Measurements from ENCODE around the gene SLC22A3.
"Not testable (repeated sequence)": the region's sequence is repeated elsewhere in the genome, so short reads cannot be mapped to it uniquely, and the experiment has no call there.

Gene SLC22A3

DNA sequence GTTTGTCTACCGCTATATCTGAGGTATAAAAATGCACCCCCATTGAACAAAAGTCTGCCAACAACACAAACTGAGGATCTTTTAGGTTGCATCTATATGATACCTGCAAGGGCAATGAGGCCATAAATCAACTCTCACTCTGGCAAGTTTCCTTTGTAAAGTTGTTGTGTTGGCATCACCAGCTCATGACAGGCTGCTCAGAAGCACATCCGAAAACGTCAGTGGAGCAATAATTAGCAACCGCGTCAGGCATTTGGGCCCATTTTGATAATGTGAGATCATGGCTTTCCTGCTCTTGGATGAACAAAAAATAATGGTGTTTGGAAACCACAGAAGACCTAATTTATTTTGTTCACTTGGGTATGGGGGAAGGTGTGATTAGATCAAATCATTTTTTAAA lies 12.0 kb upstream of the SLC22A3 start:
- DNase-seq (ENCODE audit: low spot score), result no peak

DNA sequence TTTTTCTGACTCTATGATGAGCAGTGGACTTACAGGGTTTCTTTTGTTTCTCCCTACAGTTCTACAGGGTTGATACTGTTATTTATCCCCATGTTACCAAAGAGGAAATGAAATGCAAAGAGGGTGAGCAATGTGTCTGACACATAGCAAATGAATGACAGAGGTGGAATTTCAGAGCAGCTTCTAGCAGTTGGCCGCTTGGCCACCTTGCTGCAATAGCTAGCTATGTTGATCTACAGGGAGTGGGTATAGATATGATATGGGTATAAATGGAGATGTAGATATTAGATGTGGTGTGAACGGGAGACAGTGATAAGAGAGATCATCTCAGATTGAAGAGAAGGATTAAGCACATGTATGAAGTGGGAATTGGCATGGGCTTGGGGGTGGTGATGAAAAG lies 10.9 kb upstream of the SLC22A3 start:
- DNase-seq (ENCODE audit: low spot score), result no peak

DNA sequence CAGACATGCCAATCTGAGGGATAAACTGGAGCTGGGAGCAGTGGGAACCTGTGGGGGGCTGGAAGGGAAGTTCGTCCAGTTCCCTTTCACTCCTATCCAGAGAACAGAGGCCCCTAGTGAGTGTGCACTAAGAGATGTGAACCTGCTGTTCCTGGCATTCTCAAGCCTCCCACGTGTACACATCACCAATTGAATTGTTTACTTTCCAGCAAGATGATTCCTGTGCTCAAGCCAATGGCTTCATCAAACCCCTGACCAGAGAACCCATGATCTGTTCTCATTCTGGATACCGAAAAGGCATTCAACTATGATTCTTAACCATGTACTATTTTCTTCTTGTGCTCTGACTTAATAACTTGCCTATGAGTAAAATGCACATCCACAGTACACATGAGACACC lies 10.2 kb upstream of the SLC22A3 start:
- DNase-seq (ENCODE audit: low spot score), result no peak

DNA sequence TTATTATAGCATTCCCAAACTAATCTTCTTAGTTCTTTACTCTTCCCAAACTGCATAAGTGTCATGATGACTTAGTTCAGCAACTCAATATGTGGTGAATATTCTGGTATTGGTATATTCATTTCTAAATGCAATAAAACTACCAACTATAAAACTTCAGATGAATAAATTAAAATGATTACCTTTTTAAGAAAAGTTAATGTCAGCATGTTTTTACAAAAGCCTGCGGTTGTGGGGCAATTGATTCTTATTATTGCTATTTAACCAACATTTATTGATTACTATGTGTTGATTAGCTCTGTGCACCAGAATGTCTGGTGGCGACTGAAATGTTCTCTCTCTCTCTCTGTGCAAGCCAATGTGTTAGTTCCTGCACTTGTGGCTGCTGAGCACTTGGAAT lies 5.0 kb upstream of the SLC22A3 start:
- DNase-seq (ENCODE audit: low spot score), result no peak

DNA sequence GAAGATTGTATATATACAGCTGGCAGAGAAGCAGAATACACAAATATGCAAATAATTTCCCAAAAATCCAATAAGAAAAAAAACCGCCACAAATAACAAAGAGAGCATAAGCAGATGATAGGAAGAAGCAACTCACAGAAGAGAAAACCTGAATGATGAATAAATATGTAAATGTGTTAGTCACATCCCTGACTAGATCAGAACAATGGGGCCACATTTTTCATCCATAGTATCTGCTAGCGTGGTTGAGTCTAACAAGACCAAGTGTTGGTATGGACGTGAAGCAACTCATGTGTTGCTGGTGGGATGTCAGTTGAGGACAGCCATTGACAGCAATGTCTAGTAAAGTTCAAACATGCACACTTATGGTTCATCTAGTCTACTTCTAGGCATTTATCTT lies 3.9 kb upstream of the SLC22A3 start:
- DNase-seq (ENCODE audit: low spot score), result no peak

GRCh38 chr6:160347259-160348222 lies 637 bp upstream of the SLC22A3 start:
- no peak for DNase-seq (ENCODE audit: low spot score)

DNA sequence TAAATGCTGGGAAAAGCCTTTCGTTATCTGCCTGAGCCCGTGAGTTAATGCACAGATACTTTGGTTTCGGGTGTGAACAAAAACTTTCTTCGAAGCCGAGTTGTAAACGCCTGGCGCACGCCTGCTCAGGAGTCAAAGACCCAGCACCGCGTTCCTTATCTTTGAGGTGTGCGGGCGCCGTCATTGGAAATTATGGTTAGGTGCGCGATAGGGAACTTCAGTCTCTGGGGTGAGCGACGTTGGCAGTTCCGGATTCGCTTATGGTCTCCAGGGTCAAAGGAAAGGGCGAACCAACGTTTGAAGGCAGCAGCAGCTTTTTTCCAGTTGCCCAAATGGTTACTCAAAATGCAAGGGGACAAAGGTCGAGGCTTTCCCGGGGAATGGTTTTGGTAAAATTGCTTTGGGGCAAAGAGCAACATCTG lies 853 bp downstream of the SLC22A3 start:
- no peak for DNase-seq (ENCODE audit: low spot score)

- no peak for DNase-seq (ENCODE audit: low spot score)
Observed at GRCh38 chr6:160349814-160350350, 1.7 kb downstream of the SLC22A3 start.

DNA sequence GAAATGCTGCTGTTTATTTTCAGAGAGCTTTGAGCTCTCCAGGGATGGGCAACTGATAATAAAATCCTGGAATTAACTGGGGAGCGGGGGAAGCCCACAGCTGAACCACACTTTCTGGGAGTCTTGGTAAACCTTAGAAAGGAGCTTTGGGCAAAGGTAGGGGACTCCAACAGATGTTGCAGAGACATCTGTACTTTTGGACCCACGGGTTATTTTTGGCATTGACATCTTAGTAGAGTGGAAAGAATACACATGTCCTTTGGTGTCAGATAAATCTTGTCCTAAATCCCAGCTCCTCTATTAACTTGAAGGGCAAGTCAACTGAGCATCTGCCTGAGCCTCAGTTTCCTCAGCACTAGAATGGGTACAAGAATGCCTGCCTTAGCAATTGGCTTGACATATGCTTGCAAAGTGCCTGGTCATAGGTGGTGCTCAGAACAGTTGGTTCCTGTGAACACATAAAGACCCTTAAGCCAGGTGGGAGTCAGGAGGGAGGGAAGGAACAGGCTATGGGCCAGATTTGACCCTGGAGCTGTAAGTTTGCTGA lies 5.8 kb downstream of the SLC22A3 start:
- DNase-seq (ENCODE audit: low spot score), result no peak

DNA sequence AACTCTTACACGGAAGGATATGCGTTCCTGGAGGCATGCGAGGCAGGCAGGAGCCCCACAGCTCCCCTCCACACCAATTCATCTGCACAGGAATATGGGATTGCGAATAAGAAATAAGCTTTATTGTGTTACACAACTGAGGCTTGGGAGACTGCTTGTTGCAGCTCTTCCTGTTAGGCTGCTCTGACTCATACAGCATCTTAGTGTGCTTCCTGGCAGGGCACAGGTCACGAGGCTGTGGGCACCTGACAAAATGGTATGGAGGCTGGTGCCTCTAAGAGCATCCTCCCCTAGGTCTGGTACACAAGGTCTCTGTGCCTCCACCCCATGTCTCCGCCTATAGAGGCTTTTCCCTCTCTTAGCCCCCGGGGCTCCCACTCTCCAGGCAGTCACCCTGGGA lies 6.8 kb downstream of the SLC22A3 start:
- DNase-seq (ENCODE audit: low spot score), result no peak

GRCh38 chr6:160356074-160356744 lies 8.0 kb downstream of the SLC22A3 start:
- DNase-seq (ENCODE audit: low spot score), result no peak

GRCh38 chr6:160357088-160357487 lies 8.9 kb downstream of the SLC22A3 start:
- DNase-seq (ENCODE audit: low spot score), result no peak

GRCh38 chr6:160358225-160359119 lies 10.3 kb downstream of the SLC22A3 start:
- DNase-seq (ENCODE audit: low spot score), result no peak

DNA sequence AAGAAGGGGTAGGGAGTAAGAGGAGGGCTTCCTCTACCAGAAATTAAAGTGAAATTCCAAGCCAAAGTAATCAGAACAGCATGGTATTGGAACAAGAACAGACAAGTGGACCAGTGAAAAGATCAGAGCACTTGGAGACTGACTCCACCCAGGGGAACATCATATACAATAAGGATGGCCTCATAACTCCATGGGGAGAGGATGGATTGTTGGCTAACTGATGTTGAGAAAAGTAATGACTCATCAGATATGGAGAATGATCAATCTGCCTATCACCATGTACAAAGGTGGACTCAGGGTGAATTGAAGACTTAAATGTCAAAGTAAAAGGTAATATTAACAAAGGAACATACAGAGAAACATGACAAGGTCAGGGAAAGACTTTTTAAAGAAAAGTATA lies 12.8 kb downstream of the SLC22A3 start:
- DNase-seq (ENCODE audit: low spot score), result no peak

- DNase-seq (ENCODE audit: low spot score), result no peak
Observed at GRCh38 chr6:160362556-160362955, 14.4 kb downstream of the SLC22A3 start.

DNA sequence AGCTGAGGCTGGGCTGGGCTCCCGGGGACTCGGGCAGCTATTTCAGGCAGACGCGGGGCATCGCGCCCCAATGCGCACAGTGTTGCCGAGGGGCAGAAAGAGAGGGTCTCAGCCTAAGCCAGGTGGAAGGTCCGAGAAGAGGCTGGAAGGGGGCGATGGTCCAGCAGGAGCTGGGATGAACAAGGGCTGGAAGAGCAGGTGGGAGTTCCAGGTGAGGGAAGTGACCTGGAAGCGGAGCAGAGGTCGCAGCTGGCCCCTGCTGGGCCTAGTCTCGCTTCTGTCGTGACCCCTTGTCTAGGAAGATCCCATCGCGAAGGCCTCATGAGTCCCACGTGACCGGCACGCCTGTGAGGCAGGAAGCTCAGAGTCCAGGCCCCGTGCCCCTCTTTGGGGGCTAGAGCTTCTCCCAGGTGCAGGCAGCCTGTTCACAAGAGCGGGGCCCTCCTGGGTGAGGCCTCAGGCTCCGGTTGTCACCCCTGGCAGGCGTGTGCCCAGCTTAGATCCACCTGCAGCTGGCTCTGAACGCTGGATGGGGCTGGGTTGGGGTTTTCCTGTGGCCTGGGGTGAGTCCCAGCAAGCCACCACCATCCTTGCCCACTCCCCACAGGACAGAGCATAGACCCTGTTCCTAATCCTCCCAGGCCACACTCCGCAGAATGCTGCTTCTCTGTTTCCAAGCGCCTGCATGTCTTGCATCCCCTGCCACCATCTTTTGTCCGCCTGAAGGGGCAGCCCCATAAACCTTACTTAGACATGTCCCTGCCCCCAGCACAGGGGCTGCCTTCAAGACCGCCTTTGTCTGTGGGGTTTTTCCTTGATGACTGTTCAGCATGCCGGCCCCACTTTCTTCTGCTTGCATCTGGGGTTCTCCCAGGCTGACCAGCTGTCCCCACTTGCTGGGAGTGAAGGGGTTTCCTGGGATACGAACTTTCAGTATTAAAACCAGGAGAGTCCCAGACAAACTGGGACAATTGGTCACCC lies 15.1 kb downstream of the SLC22A3 start:
- DNase-seq (ENCODE audit: low spot score), result no peak

GRCh38 chr6:160365117-160365516 lies 16.9 kb downstream of the SLC22A3 start:
- no peak for DNase-seq (ENCODE audit: low spot score)

GRCh38 chr6:160367798-160368547 lies 19.8 kb downstream of the SLC22A3 start:
- DNase-seq (ENCODE audit: low spot score), result no peak

DNA sequence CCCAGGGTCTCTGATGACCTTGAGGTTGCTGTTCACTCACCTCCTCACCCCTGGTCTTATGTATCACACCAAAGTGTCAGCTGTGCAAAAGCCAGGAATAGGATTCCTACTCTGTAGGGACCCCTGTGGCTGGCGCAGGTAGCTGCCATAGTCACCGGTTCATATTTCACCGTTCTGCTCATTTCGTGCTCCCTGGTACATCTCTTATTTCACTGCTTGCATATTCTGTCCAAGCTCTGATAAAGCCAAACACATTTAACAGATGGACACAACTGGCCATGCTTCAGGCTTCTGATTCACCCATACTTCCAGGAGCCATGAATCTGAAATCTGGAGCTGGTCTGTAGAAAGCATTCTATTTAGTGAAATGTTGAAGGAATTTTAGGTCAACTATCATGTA lies 20.5 kb downstream of the SLC22A3 start:
- no peak for DNase-seq (ENCODE audit: low spot score)

DNA sequence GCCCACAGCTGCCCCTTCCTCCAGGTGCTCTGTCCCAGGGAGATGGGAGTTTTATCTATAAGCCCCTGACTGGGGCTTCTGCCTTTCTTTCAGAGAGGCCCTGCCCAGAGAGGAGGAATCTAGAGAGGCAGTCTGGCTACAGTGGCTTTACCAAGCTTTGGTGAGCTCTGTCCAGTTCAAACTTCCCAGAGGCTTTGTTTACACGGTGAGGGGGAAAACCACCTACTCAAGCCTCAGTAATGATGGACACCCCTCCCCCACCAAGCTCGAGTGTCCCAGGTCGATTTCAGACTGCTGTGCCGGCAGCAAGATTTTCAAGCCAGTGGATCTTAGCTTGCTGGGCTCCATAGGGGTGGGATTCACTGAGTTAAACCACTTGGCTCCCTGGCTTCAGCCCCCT lies 25.4 kb downstream of the SLC22A3 start:
- DNase-seq (ENCODE audit: low spot score), result not testable (repeated sequence)
